ENCODE results near the gene TFDP2.

DNA sequence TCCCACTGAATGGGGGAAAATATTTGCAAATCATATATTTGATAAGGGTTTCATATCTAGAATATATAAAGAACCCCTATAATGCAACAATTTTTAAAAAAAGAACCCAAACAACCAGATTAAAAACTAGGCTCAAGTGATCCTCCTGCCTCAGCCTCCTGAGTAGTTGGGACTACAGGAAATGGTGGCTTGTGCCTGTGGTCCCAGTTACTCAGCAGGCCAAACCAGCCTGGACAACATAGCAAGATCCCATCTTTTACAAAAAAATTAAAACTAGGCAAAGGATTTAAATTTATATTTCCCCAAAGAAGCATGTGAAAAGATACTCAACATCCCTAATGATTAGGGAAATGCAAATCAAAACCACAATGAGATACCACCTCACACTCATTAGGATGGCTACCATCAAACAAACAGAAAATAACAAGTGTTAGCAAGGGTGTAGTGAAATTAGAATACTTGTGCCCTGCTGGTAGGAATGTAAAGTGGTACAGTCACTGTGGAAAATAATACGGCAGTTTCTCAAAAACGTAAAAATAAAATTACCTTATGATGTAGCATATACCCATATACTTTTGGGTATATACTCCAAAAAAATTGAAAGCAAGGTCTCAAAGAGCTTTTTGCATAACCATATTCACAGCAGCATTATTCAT is 19.7 kb downstream of the TFDP2 start:
- TF ChIP-seq, protein P1, sequence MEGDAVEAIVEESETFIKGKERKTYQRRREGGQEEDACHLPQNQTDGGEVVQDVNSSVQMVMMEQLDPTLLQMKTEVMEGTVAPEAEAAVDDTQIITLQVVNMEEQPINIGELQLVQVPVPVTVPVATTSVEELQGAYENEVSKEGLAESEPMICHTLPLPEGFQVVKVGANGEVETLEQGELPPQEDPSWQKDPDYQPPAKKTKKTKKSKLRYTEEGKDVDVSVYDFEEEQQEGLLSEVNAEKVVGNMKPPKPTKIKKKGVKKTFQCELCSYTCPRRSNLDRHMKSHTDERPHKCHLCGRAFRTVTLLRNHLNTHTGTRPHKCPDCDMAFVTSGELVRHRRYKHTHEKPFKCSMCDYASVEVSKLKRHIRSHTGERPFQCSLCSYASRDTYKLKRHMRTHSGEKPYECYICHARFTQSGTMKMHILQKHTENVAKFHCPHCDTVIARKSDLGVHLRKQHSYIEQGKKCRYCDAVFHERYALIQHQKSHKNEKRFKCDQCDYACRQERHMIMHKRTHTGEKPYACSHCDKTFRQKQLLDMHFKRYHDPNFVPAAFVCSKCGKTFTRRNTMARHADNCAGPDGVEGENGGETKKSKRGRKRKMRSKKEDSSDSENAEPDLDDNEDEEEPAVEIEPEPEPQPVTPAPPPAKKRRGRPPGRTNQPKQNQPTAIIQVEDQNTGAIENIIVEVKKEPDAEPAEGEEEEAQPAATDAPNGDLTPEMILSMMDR (IDR thresholded peaks at IDR 0.05 in 2 of 3, conservative IDR thresholded peaks at IDR 0.05 in 1 of 3; ENCODE audit: control insufficient read depth in 2 of 3, extremely low read depth in 1 of 3, insufficient read depth in 1 of 3, low read depth in 3 of 3, low read length in 3 of 3) = no peak
- TF ChIP-seq POLR2AphosphoS5 (IDR thresholded peaks at IDR 0.05; ENCODE audit: low read length) (no peak), RCOR1 (conservative IDR thresholded peaks at IDR 0.05; ENCODE audit: low read depth, low read length) (no peak), FOXK2 (IDR thresholded peaks at IDR 0.05) (no peak), SP1 (IDR thresholded peaks at IDR 0.05; ENCODE audit: low read depth, low read length) (no peak), REST (IDR thresholded peaks at IDR 0.05; ENCODE audit: low read depth, low read length) (no peak), EP300 (IDR thresholded peaks at IDR 0.05; ENCODE audit: borderline replicate concordance in 1 of 2, control insufficient read depth in 1 of 2, low read depth in 2 of 2, low read length in 2 of 2) (no peak), MYC (IDR thresholded peaks at IDR 0.05; ENCODE audit: insufficient read depth, insufficient read length, insufficient replicate concordance, low read length, severe bottlenecking) (no peak), EGR1 (IDR thresholded peaks at IDR 0.05; ENCODE audit: borderline replicate concordance in 1 of 2, low read depth in 2 of 2, low read length in 2 of 2) (no peak), POLR2A (IDR thresholded peaks at IDR 0.05; ENCODE audit: low read depth, low read length) (no peak), ZNF274 (IDR thresholded peaks at IDR 0.05; ENCODE audit: insufficient read depth, insufficient read length) (no peak)
- TF ChIP-seq, protein P2, sequence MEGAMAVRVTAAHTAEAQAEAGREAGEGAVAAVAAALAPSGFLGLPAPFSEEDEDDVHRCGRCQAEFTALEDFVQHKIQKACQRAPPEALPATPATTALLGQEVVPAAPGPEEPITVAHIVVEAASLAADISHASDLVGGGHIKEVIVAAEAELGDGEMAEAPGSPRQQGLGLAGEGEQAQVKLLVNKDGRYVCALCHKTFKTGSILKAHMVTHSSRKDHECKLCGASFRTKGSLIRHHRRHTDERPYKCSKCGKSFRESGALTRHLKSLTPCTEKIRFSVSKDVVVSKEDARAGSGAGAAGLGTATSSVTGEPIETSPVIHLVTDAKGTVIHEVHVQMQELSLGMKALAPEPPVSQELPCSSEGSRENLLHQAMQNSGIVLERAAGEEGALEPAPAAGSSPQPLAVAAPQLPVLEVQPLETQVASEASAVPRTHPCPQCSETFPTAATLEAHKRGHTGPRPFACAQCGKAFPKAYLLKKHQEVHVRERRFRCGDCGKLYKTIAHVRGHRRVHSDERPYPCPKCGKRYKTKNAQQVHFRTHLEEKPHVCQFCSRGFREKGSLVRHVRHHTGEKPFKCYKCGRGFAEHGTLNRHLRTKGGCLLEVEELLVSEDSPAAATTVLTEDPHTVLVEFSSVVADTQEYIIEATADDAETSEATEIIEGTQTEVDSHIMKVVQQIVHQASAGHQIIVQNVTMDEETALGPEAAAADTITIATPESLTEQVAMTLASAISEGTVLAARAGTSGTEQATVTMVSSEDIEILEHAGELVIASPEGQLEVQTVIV (IDR thresholded peaks at IDR 0.05; ENCODE audit: borderline replicate concordance, partially characterized antibody) = no peak
- TF ChIP-seq, protein P3, sequence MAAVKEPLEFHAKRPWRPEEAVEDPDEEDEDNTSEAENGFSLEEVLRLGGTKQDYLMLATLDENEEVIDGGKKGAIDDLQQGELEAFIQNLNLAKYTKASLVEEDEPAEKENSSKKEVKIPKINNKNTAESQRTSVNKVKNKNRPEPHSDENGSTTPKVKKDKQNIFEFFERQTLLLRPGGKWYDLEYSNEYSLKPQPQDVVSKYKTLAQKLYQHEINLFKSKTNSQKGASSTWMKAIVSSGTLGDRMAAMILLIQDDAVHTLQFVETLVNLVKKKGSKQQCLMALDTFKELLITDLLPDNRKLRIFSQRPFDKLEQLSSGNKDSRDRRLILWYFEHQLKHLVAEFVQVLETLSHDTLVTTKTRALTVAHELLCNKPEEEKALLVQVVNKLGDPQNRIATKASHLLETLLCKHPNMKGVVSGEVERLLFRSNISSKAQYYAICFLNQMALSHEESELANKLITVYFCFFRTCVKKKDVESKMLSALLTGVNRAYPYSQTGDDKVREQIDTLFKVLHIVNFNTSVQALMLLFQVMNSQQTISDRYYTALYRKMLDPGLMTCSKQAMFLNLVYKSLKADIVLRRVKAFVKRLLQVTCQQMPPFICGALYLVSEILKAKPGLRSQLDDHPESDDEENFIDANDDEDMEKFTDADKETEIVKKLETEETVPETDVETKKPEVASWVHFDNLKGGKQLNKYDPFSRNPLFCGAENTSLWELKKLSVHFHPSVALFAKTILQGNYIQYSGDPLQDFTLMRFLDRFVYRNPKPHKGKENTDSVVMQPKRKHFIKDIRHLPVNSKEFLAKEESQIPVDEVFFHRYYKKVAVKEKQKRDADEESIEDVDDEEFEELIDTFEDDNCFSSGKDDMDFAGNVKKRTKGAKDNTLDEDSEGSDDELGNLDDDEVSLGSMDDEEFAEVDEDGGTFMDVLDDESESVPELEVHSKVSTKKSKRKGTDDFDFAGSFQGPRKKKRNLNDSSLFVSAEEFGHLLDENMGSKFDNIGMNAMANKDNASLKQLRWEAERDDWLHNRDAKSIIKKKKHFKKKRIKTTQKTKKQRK (IDR thresholded peaks at IDR 0.05; ENCODE audit: low read depth, low read length) = no peak
